Measurements from ENCODE around the gene NDUFA8. TPM values are rescaled to one million over a fixed set of nuclear protein-coding genes. Genes with fewer than 3 reads are reported as not detected.

The NDUFA8 gene
- total RNA-seq, 4 donors from 2014 or later = 39.0 to 84.0 (median 71.9) TPM

DNA sequence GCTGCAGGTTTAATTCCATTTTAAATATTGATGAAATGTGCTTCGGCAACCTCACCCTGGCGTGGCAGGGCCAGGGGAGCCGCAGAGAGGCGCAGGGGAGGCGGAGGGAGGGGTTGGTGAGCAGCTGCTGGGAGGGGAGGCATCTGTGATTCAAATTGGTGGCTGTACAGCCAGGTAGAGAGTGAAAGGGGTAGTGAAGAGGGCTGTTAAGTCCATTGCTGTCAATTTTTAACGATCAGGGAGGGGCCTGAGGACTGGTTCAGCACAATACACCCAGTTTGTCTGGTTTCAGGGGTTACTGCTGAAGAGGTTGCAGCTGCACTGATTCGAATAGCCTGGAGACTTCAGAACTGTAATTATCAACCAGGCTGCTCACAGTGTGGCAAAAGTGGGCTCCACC, 37.8 kb upstream of the NDUFA8 start:
- no peak overlapping the region for H3K27ac ChIP-seq
- peaks cover 9% of the 10 kb centered on the region for H3K27me3 ChIP-seq
- no peak for ATAC-seq
- no peaks in the 10 kb centered on the region for H3K9me3 ChIP-seq
- H3K4me3 ChIP-seq = no peak overlapping the region
- WGBS, 2 donors (ENCODE audit: low coverage in 1 of 2) = 65 to 76% methylated on average over 5 to 6 of the region's 7 CpGs
- TF ChIP-seq EP300 (IDR thresholded peaks at IDR 0.05) = no peak
- H3K4me1 ChIP-seq = no peaks in the 10 kb centered on the region
- no peaks in the 10 kb centered on the region for H3K36me3 ChIP-seq

DNA sequence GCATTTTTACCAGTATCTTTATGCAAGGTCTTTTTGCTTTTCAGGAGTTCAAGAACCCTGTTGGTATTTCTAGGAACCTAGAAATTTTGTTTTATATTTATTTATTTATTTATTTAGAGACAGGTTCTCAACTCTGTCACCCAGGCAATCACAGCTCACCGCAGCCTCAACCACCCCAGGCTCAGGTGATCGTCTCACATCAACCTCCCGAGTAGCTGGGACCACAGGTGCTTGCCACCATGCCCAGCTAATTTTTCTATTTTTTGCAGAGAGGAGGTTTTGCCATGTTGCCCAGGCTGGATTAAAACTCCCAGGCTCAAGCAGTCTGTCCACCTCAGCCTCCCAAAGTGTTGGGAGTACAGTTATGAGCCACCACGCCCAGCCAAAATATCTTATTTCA, 36.3 kb upstream of the NDUFA8 start:
- Histone ChIP-seq H3K4me3 (no peak overlapping the region), H3K36me3 (no peaks in the 10 kb centered on the region), H3K27ac (no peak overlapping the region), H3K9me3 (no peaks in the 10 kb centered on the region), H3K4me1 (no peaks in the 10 kb centered on the region), H3K27me3 (peaks cover 9% of the 10 kb centered on the region)
- 96% methylated on average over 3 of the region's 4 CpGs; no CpG with 5 or more reads in 1 of the 2 donors for WGBS, 2 donors (ENCODE audit: low coverage in 1 of 2)
- TF ChIP-seq, protein P1, sequence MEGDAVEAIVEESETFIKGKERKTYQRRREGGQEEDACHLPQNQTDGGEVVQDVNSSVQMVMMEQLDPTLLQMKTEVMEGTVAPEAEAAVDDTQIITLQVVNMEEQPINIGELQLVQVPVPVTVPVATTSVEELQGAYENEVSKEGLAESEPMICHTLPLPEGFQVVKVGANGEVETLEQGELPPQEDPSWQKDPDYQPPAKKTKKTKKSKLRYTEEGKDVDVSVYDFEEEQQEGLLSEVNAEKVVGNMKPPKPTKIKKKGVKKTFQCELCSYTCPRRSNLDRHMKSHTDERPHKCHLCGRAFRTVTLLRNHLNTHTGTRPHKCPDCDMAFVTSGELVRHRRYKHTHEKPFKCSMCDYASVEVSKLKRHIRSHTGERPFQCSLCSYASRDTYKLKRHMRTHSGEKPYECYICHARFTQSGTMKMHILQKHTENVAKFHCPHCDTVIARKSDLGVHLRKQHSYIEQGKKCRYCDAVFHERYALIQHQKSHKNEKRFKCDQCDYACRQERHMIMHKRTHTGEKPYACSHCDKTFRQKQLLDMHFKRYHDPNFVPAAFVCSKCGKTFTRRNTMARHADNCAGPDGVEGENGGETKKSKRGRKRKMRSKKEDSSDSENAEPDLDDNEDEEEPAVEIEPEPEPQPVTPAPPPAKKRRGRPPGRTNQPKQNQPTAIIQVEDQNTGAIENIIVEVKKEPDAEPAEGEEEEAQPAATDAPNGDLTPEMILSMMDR (IDR thresholded peaks at IDR 0.05) = no peak
- TF ChIP-seq EP300 (IDR thresholded peaks at IDR 0.05) (no peak), POLR2AphosphoS5 (IDR thresholded peaks at IDR 0.05) (no peak), POLR2A (IDR thresholded peaks at IDR 0.05) (no peak)
- ATAC-seq = no peak

DNA sequence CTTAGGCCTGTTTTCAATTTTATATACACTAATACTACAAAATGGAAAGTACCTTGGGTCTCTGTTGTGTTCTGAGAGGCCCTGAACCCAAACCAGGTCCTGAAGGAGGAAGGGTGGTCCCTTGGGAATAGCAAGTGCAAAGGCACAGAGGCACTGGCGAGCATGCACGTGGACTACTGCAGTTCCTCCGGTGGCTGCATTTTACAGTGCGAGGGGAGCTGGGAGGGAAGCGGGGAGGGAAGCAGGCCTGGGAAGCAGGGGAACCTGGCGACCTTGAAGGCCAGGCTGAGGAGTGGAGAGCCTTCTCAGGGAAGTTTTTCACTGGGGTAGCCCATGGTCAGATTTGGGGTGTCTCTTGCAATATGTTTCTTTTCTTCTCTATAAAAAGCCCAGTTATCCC, 34.1 kb upstream of the NDUFA8 start:
- H3K4me3 ChIP-seq = no peak overlapping the region
- H3K4me1 ChIP-seq = no peaks in the 10 kb centered on the region
- H3K36me3 ChIP-seq = no peaks in the 10 kb centered on the region
- ATAC-seq = no peak
- peaks cover 9% of the 10 kb centered on the region for H3K27me3 ChIP-seq
- H3K27ac ChIP-seq = no peak overlapping the region
- TF ChIP-seq POLR2A (IDR thresholded peaks at IDR 0.05) (no peak), EP300 (IDR thresholded peaks at IDR 0.05) (no peak), POLR2AphosphoS5 (IDR thresholded peaks at IDR 0.05) (no peak)
- TF ChIP-seq, protein P1 (IDR thresholded peaks at IDR 0.05) = no peak
- H3K9me3 ChIP-seq = no peaks in the 10 kb centered on the region
- 63 to 81% methylated on average over 3 to 6 of the region's 6 CpGs for WGBS, 2 donors (ENCODE audit: low coverage in 1 of 2)

DNA sequence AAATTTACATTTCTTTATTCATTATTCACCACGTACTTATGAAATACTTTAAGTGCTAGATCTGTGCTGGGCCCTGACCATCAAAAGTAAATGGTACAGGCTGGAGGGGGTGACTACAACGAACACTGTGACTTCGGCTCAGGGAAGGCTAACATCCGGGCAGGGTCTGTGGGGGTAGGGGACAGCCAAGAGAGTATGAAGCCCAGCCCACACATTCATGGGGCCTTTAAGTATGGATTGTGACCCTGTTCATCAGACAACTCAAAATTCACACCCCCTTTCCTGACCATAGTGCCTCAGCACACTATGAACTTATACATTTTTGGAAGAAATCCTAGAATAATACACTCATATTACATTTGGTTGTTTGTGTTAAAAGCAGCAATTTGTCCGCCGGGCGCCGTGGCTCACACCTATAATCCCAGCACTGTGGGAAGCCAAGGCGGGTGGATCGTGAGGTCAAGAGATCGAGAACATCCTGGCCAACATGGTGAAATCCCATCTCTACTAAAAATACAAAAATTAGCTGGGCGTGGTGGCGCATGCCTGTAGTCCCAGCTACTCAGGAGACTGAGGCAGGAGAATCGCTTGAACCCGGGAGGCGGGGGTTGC, 33.4 kb upstream of the NDUFA8 start:
- no peaks in the 10 kb centered on the region for H3K36me3 ChIP-seq
- H3K27ac ChIP-seq = no peak overlapping the region
- 83 to 86% methylated on average over 7 to 12 of the region's 16 CpGs for WGBS, 2 donors (ENCODE audit: low coverage in 1 of 2)
- TF ChIP-seq, protein P1 (IDR thresholded peaks at IDR 0.05) = no peak
- TF ChIP-seq POLR2AphosphoS5 (IDR thresholded peaks at IDR 0.05) (no peak), POLR2A (IDR thresholded peaks at IDR 0.05) (no peak), EP300 (IDR thresholded peaks at IDR 0.05) (no peak)
- no peak for ATAC-seq
- H3K4me1 ChIP-seq = no peaks in the 10 kb centered on the region
- peaks cover 8% of the 10 kb centered on the region for H3K27me3 ChIP-seq
- no peaks in the 10 kb centered on the region for H3K9me3 ChIP-seq
- H3K4me3 ChIP-seq = no peak overlapping the region

DNA sequence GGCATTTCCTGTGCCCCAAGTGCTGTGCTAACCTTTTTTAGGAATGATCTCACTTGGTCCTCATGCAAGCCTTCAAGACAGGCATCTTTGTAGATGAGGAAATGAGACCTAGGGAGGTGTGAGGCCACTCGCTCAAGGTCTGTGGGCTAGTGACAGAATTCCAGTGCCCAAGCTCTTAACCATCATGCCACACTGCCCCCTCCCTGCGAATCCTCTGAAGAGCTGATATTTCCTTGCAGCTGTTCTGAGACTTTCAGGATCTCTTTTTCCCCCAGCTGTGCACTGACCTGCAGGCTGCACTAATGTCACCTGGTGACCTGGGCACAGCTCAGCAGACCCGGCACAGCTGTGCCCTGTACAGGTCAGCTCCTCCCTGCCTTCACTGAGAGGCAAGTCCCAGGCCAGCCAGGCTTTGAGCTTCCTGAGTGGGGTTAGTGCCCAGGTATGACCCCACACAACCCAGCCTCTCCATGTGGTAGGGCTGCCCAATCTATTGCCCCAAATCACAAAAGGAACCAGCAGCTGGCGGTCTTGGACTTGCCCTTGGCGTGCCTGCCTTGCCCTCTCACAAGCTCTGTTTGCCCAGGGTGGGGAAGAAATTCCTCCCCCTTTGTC, 32.8 kb upstream of the NDUFA8 start:
- peaks cover 2% of the 10 kb centered on the region for H3K27me3 ChIP-seq
- ATAC-seq = no peak
- 83 to 94% methylated on average over 3 to 4 of the region's 5 CpGs for WGBS, 2 donors (ENCODE audit: low coverage in 1 of 2)
- no peaks in the 10 kb centered on the region for H3K36me3 ChIP-seq
- H3K9me3 ChIP-seq = no peaks in the 10 kb centered on the region
- H3K4me3 ChIP-seq = no peak overlapping the region
- no peaks in the 10 kb centered on the region for H3K4me1 ChIP-seq
- no peak overlapping the region for H3K27ac ChIP-seq
- TF ChIP-seq EP300 (IDR thresholded peaks at IDR 0.05) (no peak), POLR2A (IDR thresholded peaks at IDR 0.05) (no peak), POLR2AphosphoS5 (IDR thresholded peaks at IDR 0.05) (no peak)
- TF ChIP-seq, protein P1 (IDR thresholded peaks at IDR 0.05) = no peak
